UCSD-AML1 (cell line): ENCODE data around the gene SLC39A6.
"Not testable (repeated sequence)": the region's sequence is repeated elsewhere in the genome, so short reads cannot be mapped to it uniquely, and the experiment has no call there.

Experiments
- DNase-seq: peaks from one replicate; lab custom pipeline; 2025; ENCODE audit not compliant: unreplicated experiment; lab: John Stamatoyannopoulos, UW

The SLC39A6 gene

DNA sequence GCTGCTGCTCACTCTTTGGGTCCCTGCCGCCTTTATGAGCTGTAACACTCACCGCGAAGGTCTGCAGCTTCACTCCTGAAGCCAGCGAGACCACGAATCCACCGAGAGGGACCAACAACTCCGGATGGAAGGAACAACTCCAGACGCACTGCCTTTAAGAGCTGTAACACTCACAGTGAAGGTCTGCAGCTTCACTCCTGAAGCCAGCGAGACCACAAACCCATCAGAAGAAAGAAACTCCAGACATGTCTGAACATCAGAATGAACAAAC is 64.4 kb downstream of the SLC39A6 start:
- DNase-seq = not testable (repeated sequence)

DNA sequence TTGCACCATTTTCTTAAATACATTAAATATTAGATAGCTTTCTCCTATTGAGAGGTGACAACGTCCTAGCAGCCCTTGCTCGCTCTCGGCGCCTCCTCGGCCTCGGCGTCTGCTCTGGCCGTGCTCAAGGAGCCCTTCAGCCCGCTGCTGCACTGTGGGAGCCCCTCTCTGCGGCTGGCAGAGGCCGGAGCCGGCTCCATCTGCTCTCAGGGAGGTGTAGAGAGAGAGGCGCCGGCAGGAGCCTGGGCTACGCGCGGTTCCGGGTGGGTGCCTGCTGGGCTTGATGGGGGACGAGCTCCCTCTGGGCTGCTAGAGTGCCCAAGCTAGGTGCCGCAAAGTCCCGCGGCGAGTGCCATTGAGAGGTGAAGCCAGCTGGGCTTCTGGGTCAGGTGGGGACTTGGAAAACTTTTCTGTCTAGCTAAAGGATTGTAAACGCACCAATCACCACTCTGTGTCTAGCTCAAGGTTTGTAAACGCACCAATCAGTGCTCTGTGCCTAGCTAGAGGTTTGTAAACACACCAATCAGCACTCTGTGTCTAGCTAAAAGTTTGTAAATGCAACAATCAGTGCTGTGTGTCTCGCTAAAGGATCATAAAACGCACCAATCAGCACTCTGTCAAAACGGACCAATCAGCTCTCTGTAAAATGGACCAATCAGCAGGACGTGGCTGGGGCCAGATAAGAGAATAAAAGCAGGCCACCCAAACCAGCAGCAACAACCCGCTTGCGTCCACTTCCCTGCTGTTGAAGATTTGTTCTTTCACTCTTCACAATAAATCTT is 64.9 kb downstream of the SLC39A6 start:
- no peak for DNase-seq

DNA sequence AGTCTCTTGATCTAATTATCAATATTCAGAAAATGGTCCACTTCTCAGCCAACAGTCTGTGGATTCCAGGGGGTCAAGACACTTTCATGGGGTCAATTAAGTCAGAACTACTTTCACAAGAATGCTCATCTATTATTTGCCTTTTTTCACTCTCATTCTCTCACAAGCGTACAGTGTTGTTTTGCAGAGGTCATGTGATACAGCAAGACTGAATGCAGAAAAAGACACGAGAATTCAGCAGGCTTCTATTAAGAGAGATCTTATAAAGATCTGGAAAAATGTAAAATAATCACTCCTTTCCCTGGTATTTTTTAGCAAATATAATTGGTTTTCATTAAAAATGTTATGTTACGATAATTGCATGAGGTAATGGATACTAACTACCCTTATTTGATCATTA is 70.5 kb downstream of the SLC39A6 start:
- DNase-seq = no peak
